Breast epithelium (tissue), 4 donors: ENCODE results near the gene RUNX3. TPM values are rescaled to one million over a fixed set of nuclear protein-coding genes. Genes with fewer than 3 reads are reported as not detected.
A peak's percentile ranks its signal among the peaks of the same experiment; 100 is the strongest.

Experiments
- DNase-seq, 2 donors: peaks; one replicate each; pipeline ENCODE4 v3.0.0-alpha.2; 2019; ENCODE audit warnings: low spot score in 2 of 2
- H3K27ac ChIP-seq, 2 donors: fragments of 200-600 bp; sonication (generic) in 1 of 2; one replicate each; pipeline ENCODE4 v1.5.1; 2016 to 2019; ENCODE audit warnings: mild to moderate bottlenecking in 1 of 2
- H3K27me3 ChIP-seq, 2 donors: fragments of 200-600 bp; sonication (generic) in 1 of 2; one replicate each; pipeline versions ENCODE4 v1.5.1 to v1.6.0; 2017 to 2019; ENCODE audit warnings: control low read depth in 1 of 2, mild to moderate bottlenecking in 1 of 2
- H3K36me3 ChIP-seq: fragments of 200-600 bp; one replicate; pipeline ENCODE4 v1.5.1; 2019
- H3K4me1 ChIP-seq, 2 donors: fragments of 200-600 bp; sonication (generic); one replicate each; pipeline ENCODE4 v1.5.1; 2016 to 2019; ENCODE audit warnings: control low read depth in 1 of 2
- H3K4me3 ChIP-seq, 3 donors: fragments of 200-600 bp; sonication (generic); 1 replicate in 2 of 3; 2 replicates in 1 of 3; pipeline ENCODE4 v1.5.1; 2016 to 2019; ENCODE audit warnings: mild to moderate bottlenecking in 3 of 3, moderate library complexity in 2 of 3
- H3K9me3 ChIP-seq, 2 donors: fragments of 200-600 bp; sonication (generic) in 1 of 2; one replicate each; pipeline ENCODE4 v1.5.1; 2016 to 2019; ENCODE audit warnings: control low read depth in 1 of 2
- POLR2A ChIP-seq: fragments of 450-650 bp; IDR thresholded peaks from one replicate; pipeline ENCODE4 v1.6.1; 2016; ENCODE audit warnings: antibody characterized with exemption, mild to moderate bottlenecking, moderate library complexity
- POLR2AphosphoS5 ChIP-seq, 3 donors: sonication (generic); formaldehyde crosslinking; IDR thresholded peaks; one replicate each; pipeline ENCODE4 v1.6.1; 2017; ENCODE audit warnings: antibody characterized with exemption in 3 of 3
- intact Hi-C: fragments of 100-400 bp; cut with DNase I; formaldehyde crosslinking; loops from one replicate; pipeline ENCODE4 v1.15.1; 2023; ENCODE audit warnings: low total_unique reads
- total RNA-seq, 3 donors: library from RNA; depleted of rRNA; stranded (reverse); fragments of >200 nt; gene quantifications; one replicate each; pipeline ENCODE4 v1.1.0, GENCODE V29; 2016
- TF ChIP-seq, protein P1 (sequence below), 3 donors: fragments of 450-650 bp; IDR thresholded peaks; one replicate each; pipeline ENCODE4 v1.5.1; 2016 to 2017; ENCODE audit warnings: antibody characterized with exemption in 3 of 3, mild to moderate bottlenecking in 3 of 3, moderate library complexity in 3 of 3

The RUNX3 gene
- total RNA-seq, 3 donors from 2014 or later, result 1.9 to 9.1 (median 5.6) TPM

DNA sequence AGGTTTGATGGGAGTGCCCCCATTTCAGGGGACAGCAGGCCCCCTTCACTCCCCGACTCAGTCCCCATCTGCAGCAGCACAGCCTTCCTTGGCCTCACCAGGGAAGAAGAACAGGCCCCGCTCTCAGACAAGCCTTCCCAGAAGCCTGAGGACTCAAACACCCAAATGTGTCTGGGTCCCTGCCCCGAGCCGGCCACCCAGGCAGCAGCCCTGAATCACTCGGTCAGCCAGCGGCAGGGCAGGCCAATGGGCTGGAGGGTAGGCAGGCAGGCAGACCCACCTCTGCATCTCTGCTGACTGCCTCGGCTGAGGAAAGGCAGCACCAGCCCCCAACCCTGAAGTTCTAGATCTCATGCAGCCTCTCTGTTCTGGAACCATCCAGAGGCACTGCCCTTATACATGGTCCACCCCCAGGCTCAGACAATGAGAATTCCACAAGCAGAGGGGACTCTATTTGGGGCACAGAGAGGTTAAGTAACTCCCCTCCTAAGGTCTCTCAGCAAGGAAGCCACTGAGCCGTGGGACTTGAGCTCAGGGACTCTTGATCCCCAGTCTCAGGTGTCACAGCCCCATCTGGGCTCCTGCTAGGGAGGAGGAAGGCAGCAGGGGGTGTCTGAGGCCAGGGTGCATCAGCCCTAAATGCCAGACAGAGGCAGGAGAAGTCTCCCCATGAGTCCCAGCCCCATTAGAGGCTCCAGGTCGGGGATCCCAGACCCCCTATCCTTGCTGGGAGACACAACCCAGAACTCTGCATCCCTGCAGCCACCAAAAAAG lies 33.2 kb upstream of the RUNX3 start:
- H3K27me3 ChIP-seq, result no peaks in the 10 kb centered on the region
- no peak for DNase-seq
- intact Hi-C loops, result no loop called here

DNA sequence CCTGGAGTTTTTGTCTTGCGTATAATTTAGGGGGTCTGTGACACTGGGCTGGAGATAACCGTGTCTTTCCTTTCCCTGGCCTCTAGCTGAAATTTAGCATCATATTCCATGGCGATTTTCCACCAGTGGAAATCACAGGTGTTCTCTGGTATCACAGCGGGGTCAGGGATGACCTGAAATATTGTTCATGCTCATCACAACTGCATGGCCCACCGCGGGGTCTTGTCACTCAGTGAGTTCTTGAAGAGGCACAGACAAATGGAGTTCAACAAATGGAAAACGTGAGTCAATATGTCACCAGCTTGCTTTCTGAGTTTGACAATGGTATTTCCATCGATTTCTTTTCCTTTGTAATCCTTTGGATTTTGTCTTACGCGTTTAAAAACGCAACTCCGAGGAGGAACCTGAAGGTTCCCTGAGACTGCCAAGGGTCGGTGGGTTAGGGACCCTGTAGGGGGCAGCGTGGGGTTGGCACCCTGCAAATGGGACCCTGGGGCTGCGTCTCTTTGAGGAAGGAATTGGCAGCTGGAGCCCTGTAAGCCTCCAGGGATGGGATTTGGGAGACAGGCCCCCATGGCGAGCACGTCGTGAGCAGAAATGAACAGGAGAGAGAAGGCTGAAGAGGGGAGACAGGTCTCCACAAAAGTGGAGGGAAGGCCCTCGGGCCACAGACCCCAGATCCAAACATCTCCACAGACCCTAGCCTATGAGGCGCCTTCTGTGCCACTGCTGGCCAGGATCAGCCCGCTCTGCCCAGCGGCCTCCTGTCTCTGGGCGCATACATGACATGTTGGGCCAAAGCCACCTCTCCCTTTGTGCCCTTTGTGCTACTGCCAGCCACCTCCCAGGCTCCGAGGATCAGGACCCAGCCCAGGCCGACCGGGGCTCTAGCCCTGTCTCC lies 32.1 kb upstream of the RUNX3 start:
- Histone ChIP-seq H3K36me3 (no peaks in the 10 kb centered on the region), H3K4me3 (no peak overlapping the region), H3K27me3 (no peaks in the 10 kb centered on the region), H3K27ac (no peak overlapping the region), H3K4me1 (no peaks in the 10 kb centered on the region), H3K9me3 (no peaks in the 10 kb centered on the region)
- DNase-seq, result no peak
- TF ChIP-seq POLR2AphosphoS5 (IDR thresholded peaks at IDR 0.05), result no peak
- no peak for TF ChIP-seq POLR2A
- TF ChIP-seq, protein P1, sequence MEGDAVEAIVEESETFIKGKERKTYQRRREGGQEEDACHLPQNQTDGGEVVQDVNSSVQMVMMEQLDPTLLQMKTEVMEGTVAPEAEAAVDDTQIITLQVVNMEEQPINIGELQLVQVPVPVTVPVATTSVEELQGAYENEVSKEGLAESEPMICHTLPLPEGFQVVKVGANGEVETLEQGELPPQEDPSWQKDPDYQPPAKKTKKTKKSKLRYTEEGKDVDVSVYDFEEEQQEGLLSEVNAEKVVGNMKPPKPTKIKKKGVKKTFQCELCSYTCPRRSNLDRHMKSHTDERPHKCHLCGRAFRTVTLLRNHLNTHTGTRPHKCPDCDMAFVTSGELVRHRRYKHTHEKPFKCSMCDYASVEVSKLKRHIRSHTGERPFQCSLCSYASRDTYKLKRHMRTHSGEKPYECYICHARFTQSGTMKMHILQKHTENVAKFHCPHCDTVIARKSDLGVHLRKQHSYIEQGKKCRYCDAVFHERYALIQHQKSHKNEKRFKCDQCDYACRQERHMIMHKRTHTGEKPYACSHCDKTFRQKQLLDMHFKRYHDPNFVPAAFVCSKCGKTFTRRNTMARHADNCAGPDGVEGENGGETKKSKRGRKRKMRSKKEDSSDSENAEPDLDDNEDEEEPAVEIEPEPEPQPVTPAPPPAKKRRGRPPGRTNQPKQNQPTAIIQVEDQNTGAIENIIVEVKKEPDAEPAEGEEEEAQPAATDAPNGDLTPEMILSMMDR (IDR thresholded peaks at IDR 0.05), result no peak
- intact Hi-C loops, result no loop called here

More for the DNA sequence above, 33.2 kb upstream of the RUNX3 start:
- TF ChIP-seq POLR2AphosphoS5 (IDR thresholded peaks at IDR 0.05), result no peak
- TF ChIP-seq, protein P1 (IDR thresholded peaks at IDR 0.05), result no peak
- no peak for TF ChIP-seq POLR2A
- peak overlapping the region in 1 of 3 donors; percentile 6 for H3K4me3 ChIP-seq
- no peaks in the 10 kb centered on the region for H3K36me3 ChIP-seq
- H3K27ac ChIP-seq, result no peak overlapping the region
- H3K9me3 ChIP-seq, result no peaks in the 10 kb centered on the region
- H3K4me1 ChIP-seq, result no peaks in the 10 kb centered on the region

DNA sequence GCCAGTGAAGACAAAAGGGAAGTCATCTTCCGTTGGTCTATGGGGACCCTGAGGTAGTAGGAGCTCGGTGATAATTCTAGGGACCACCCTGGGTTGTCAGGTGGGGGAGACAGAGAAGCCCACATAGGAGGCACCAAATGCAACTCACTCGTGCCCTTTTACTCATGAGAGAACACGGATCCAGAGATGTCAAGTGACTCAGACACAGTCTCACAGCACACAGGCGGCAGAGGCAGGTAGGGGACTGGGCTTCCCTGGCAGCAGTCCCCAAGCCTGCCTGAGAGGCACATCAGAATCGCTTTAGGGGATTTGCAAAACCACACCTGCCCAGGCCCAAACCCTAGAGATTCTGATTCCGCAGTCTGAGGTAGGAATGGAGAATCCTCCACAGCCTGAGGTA lies 31.3 kb upstream of the RUNX3 start:
- no peaks in the 10 kb centered on the region for H3K4me1 ChIP-seq
- no peak overlapping the region for H3K4me3 ChIP-seq
- no peaks in the 10 kb centered on the region for H3K27me3 ChIP-seq
- no peak for DNase-seq
- no peaks in the 10 kb centered on the region for H3K9me3 ChIP-seq
- H3K27ac ChIP-seq, result no peak overlapping the region
- intact Hi-C loops, result no loop called here
- no peaks in the 10 kb centered on the region for H3K36me3 ChIP-seq
- TF ChIP-seq POLR2A, result no peak
- no peak for TF ChIP-seq POLR2AphosphoS5 (IDR thresholded peaks at IDR 0.05)
- TF ChIP-seq, protein P1 (IDR thresholded peaks at IDR 0.05), result no peak

DNA sequence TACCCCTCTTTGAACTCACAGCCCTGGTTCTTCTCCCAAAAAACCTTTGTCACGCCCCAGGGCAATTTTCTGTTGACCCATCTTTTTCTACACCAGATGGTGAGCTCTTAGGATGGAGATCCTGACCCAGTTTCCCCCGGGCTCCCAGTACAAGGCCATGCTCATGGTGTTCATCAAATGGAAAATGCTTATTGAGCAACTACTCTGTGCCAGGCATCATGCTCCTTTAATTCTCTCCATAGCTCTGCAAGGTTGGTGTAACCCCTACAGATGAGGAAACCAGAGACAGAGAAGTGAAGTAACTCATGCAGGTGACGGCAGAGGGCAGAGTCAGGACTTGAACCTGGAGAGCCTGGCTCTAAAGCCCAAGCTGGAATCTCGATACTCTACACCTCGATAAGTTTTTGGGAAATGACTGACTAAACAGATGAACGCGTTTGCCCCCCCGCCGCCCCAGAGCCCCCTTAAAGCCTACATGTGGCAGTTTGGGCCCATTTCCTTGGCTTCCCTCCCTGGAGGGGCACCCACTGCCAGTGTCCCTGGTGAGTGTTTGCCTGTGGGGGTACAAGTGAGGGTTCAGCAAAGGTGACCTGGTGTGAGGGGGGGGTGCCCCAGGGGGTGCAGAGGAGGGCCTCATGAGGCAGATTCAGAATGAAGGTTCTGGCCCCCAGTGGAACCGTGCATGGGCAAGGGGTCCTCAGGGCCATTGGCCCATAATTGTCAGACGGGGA lies 30.2 kb upstream of the RUNX3 start:
- H3K36me3 ChIP-seq, result no peaks in the 10 kb centered on the region
- no peak overlapping the region for H3K4me3 ChIP-seq
- H3K27ac ChIP-seq, result no peak overlapping the region
- TF ChIP-seq POLR2AphosphoS5 (IDR thresholded peaks at IDR 0.05) (no peak), POLR2A (no peak)
- TF ChIP-seq, protein P1 (IDR thresholded peaks at IDR 0.05), result no peak
- no peaks in the 10 kb centered on the region for H3K4me1 ChIP-seq
- H3K9me3 ChIP-seq, result no peaks in the 10 kb centered on the region
- no peaks in the 10 kb centered on the region for H3K27me3 ChIP-seq
- intact Hi-C loops, result no loop called here
- DNase-seq, result no peak
